ENCODE measurements around the gene TRIM7.

Gene TRIM7

GRCh38 chr5:181205761-181206649 is 1.0 kb upstream of the TRIM7 start:
- no peaks in the 10 kb centered on the region for H3K9me3 ChIP-seq
- no peak for TF ChIP-seq CTCF (IDR thresholded peaks at IDR 0.05)
- peak overlapping the region; percentile 35 to 60 for H3K4me3 ChIP-seq (ENCODE audit: low read depth in 1 of 2, low read length in 1 of 2)
- no peaks in the 10 kb centered on the region for H3K36me3 ChIP-seq
- H3K27ac ChIP-seq, result no peak overlapping the region
- H3K4me1 ChIP-seq (ENCODE audit: control insufficient read depth in 1 of 2, insufficient read depth in 1 of 2, low read depth in 1 of 2, low read length in 1 of 2), result peaks cover 51% of the 10 kb centered on the region in 2 experiments
- peaks cover 98% of the 10 kb centered on the region for H3K27me3 ChIP-seq

- Histone ChIP-seq H3K4me3 (ENCODE audit: low read depth in 1 of 2, low read length in 1 of 2) (peak overlapping the region; percentile 20 to 60), H3K4me1 (ENCODE audit: control insufficient read depth in 1 of 2, insufficient read depth in 1 of 2, low read depth in 1 of 2, low read length in 1 of 2) (peaks cover 51% of the 10 kb centered on the region in 2 experiments), H3K9me3 (no peaks in the 10 kb centered on the region), H3K27ac (no peak overlapping the region), H3K27me3 (peaks cover 98% of the 10 kb centered on the region), H3K36me3 (no peaks in the 10 kb centered on the region)
- TF ChIP-seq CTCF (IDR thresholded peaks at IDR 0.05), result no peak
Measured at GRCh38 chr5:181204113-181204825, 727 bp downstream of the TRIM7 start.

- Histone ChIP-seq H3K36me3 (no peaks in the 10 kb centered on the region), H3K4me1 (ENCODE audit: control insufficient read depth in 1 of 2, insufficient read depth in 1 of 2, low read depth in 1 of 2, low read length in 1 of 2) (peaks cover 51% of the 10 kb centered on the region in 2 experiments), H3K4me3 (ENCODE audit: low read depth in 1 of 2, low read length in 1 of 2) (peak overlapping the region; percentile 8 to 60), H3K27me3 (peaks cover 99% of the 10 kb centered on the region), H3K27ac (no peak overlapping the region), H3K9me3 (no peaks in the 10 kb centered on the region)
- no peak for TF ChIP-seq CTCF (IDR thresholded peaks at IDR 0.05)
Measured at GRCh38 chr5:181203777-181204112, 1.3 kb downstream of the TRIM7 start.

- Histone ChIP-seq H3K27ac (no peak overlapping the region), H3K9me3 (no peaks in the 10 kb centered on the region), H3K27me3 (peaks cover 99% of the 10 kb centered on the region), H3K36me3 (no peaks in the 10 kb centered on the region), H3K4me3 (ENCODE audit: low read depth in 1 of 2, low read length in 1 of 2) (no peak overlapping the region), H3K4me1 (ENCODE audit: control insufficient read depth in 1 of 2, insufficient read depth in 1 of 2, low read depth in 1 of 2, low read length in 1 of 2) (peaks cover 51% of the 10 kb centered on the region in 2 experiments)
- no peak for TF ChIP-seq CTCF (IDR thresholded peaks at IDR 0.05)
Measured at GRCh38 chr5:181203093-181203711, 1.8 kb downstream of the TRIM7 start.

- H3K4me3 ChIP-seq (ENCODE audit: low read depth in 1 of 2, low read length in 1 of 2), result no peak overlapping the region
Measured at GRCh38 chr5:181200816-181201215, 4.2 kb downstream of the TRIM7 start.

More at GRCh38 chr5:181200816-181201215, 4.2 kb downstream of the TRIM7 start:
- no peak for TF ChIP-seq CTCF (IDR thresholded peaks at IDR 0.05)
- Histone ChIP-seq H3K9me3 (no peaks in the 10 kb centered on the region), H3K27me3 (peaks cover 82% of the 10 kb centered on the region), H3K36me3 (no peaks in the 10 kb centered on the region), H3K27ac (no peak overlapping the region), H3K4me1 (ENCODE audit: control insufficient read depth in 1 of 2, insufficient read depth in 1 of 2, low read depth in 1 of 2, low read length in 1 of 2) (peaks cover 27 to 28% of the 10 kb centered on the region in 2 experiments)

All from neutrophil (primary cell).